Measurements from ENCODE around the gene ARHGAP32. TPM values are rescaled to one million over a fixed set of nuclear protein-coding genes. Genes with fewer than 3 reads are reported as not detected.
"Not testable (repeated sequence)": the region's sequence is repeated elsewhere in the genome, so short reads cannot be mapped to it uniquely, and the experiment has no call there.

The ARHGAP32 gene
- total RNA-seq, 1 donor from 2014 or later, result 42.3 TPM

- no peak for TF ChIP-seq CTCF (IDR thresholded peaks at IDR 0.05; ENCODE audit: unreplicated experiment)
- Mint-ChIP-seq H3K9me3 (ENCODE audit: low read depth) (peaks cover 19% of the 10 kb centered on the region), H3K27ac (no peak overlapping the region)
Measured at GRCh38 chr11:129189646-129190045, 2.5 kb downstream of the ARHGAP32 start.

GRCh38 chr11:129185082-129185481 is 7.0 kb downstream of the ARHGAP32 start:
- H3K27me3 Mint-ChIP-seq; DNase-seq (ENCODE audit: low spot score, unreplicated experiment); H3K27ac Mint-ChIP-seq; H3K4me1 Mint-ChIP-seq (ENCODE audit: low read depth); H3K4me3 Mint-ChIP-seq (ENCODE audit: low read depth): not testable (repeated sequence)
- Mint-ChIP-seq H3K9me3 (ENCODE audit: low read depth) (peaks cover 19% of the 10 kb centered on the region), H3K36me3 (ENCODE audit: insufficient read depth) (peaks cover 16% of the 10 kb centered on the region)

More at GRCh38 chr11:129189646-129190045, 2.5 kb downstream of the ARHGAP32 start:
- no peak for DNase-seq (ENCODE audit: low spot score, unreplicated experiment)
- Mint-ChIP-seq H3K4me3 (ENCODE audit: low read depth) (no peak overlapping the region), H3K27me3 (no peaks in the 10 kb centered on the region), H3K36me3 (ENCODE audit: insufficient read depth) (peaks cover 14% of the 10 kb centered on the region), H3K4me1 (ENCODE audit: low read depth) (peaks cover 3% of the 10 kb centered on the region)

- no peak for TF ChIP-seq CTCF (IDR thresholded peaks at IDR 0.05; ENCODE audit: unreplicated experiment)
- H3K27ac Mint-ChIP-seq, result no peak overlapping the region
- H3K4me3 Mint-ChIP-seq (ENCODE audit: low read depth), result no peak overlapping the region
Measured at GRCh38 chr11:129184581-129184980, 7.5 kb downstream of the ARHGAP32 start.

DNA sequence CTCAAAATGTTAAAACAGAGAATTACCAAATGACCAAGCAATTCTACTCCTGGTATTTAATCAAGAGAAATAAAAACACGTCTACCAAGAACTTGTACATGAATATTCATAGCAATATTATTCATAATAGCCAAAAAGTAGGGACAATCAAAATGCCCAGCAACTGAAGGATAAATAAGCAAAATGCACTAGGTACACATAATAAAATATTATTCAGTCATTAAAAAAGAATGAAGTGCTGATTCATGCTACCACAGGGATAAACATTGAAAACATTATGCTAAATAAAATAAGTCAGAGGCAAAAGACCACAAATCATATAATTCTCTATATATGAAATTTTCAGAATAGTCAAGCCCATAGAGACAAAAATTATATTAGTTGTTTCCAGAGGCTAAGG is 24.8 kb downstream of the ARHGAP32 start:
- H3K27ac Mint-ChIP-seq, result no peak overlapping the region
- no peaks in the 10 kb centered on the region for H3K27me3 Mint-ChIP-seq
- peaks cover 36% of the 10 kb centered on the region for H3K36me3 Mint-ChIP-seq (ENCODE audit: insufficient read depth)
- peaks cover 42% of the 10 kb centered on the region for H3K9me3 Mint-ChIP-seq (ENCODE audit: low read depth)
- H3K4me3 Mint-ChIP-seq (ENCODE audit: low read depth), result no peak overlapping the region
- no peak for DNase-seq (ENCODE audit: low spot score, unreplicated experiment)
- TF ChIP-seq CTCF (IDR thresholded peaks at IDR 0.05; ENCODE audit: unreplicated experiment), result no peak
- peaks cover 13% of the 10 kb centered on the region for H3K4me1 Mint-ChIP-seq (ENCODE audit: low read depth)

More at GRCh38 chr11:129184581-129184980, 7.5 kb downstream of the ARHGAP32 start:
- peaks cover 19% of the 10 kb centered on the region for H3K9me3 Mint-ChIP-seq (ENCODE audit: low read depth)
- H3K27me3 Mint-ChIP-seq, result no peaks in the 10 kb centered on the region
- H3K36me3 Mint-ChIP-seq (ENCODE audit: insufficient read depth), result peaks cover 16% of the 10 kb centered on the region
- DNase-seq (ENCODE audit: low spot score, unreplicated experiment), result no peak
- peaks cover 4% of the 10 kb centered on the region for H3K4me1 Mint-ChIP-seq (ENCODE audit: low read depth)

DNA sequence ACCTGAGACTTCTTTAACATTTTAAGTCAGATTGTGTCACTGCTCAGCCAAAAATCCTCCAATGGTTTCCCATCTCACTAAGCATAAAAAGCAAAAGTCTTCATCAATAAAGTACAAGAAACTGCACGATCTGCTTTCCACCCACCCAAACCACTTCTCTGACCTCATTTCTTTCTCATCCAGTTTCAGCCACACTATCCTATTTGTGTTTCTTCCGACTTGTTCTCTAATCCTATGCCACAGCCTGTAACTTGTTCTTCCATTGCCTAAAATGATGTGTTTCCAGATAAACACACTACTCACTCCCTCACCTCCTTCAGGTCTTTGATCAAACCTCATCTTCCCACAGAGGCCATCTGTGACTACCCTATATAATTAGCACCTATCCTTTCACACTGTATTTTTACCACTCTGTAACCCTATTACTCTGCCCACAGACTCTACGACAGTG is 28.4 kb downstream of the ARHGAP32 start:
- Mint-ChIP-seq H3K27ac (no peak overlapping the region), H3K36me3 (ENCODE audit: insufficient read depth) (peaks cover 34% of the 10 kb centered on the region), H3K4me1 (ENCODE audit: low read depth) (peaks cover 13% of the 10 kb centered on the region), H3K27me3 (no peaks in the 10 kb centered on the region), H3K4me3 (ENCODE audit: low read depth) (no peak overlapping the region), H3K9me3 (ENCODE audit: low read depth) (peaks cover 28% of the 10 kb centered on the region)
- TF ChIP-seq CTCF (IDR thresholded peaks at IDR 0.05; ENCODE audit: unreplicated experiment), result no peak
- no peak for DNase-seq (ENCODE audit: low spot score, unreplicated experiment)

DNA sequence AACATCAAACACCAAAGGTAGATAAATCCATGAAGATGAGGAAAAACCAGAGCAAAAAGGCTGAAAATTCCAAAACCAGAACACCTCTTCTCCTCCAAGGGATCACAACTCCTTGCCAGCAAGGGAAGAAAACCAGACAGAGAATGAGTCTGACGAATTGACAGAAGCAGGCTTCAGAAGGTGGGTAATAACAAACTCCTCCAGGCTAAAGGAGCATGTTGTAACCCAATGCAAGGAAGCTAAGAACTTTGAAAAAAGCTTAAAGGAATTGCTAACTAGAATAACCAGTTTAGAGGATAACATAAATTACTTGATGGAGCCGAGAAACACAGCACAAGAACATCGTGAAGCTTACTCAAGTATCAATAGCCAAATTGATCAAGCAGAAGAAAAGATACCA is 35.0 kb downstream of the ARHGAP32 start:
- H3K9me3 Mint-ChIP-seq (ENCODE audit: low read depth), result peaks cover 49% of the 10 kb centered on the region
- not testable (repeated sequence) for H3K4me3 Mint-ChIP-seq (ENCODE audit: low read depth); DNase-seq (ENCODE audit: low spot score, unreplicated experiment); H3K4me1 Mint-ChIP-seq (ENCODE audit: low read depth); H3K27me3 Mint-ChIP-seq; H3K27ac Mint-ChIP-seq
- peaks cover 55% of the 10 kb centered on the region for H3K36me3 Mint-ChIP-seq (ENCODE audit: insufficient read depth)
